NCI-H345 treated with DMSO at 0.1 percent for 48 hours (cell line): ENCODE measurements around the gene MYO16.

Experiments used
- DNase-seq: peaks from one replicate; lab custom pipeline; 2025; ENCODE audit not compliant: unreplicated experiment; lab: John Stamatoyannopoulos, UW

Gene MYO16

DNA sequence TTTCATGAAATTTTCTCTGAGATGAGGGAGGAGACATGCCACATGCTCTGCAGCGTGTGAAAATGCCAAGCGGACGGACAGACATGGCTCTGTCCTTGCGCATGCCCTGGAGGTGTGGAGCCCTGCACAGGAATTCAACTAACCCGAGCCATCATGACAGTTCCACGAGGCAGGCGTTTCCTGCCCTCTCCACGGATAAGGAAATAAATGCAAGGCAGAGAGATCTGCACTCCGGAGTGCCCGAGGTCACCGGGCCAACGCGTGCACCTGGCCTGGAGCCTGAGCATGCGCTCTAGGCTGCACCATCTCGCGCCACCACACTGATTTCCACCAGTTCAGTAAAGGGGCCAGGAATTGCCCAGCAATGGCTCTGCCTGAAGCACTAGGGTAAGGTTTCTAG, 298.2 kb downstream of the MYO16 start:
- no peak for DNase-seq

GRCh38 chr13:108929532-108930206, 300.3 kb downstream of the MYO16 start:
- DNase-seq = no peak

DNA sequence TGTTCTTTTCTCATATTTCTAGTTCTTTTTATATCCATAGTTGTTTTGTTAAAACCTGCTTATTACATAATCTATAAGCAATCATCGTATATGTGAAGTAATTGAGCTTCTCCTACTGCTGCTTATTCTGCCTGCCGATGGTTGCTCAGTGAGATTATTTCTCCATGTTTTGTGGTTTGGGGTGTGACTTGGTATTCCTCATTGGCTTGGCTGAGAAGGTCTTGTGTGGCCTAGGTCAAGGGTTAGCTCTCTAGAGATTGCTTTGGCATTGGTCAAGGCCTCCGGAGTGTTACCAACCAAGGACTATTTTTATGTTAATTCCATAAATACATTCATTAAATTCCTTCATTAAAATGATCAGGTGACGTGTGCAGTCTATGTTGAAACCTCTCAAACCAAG, 302.8 kb downstream of the MYO16 start:
- no peak for DNase-seq

- DNase-seq = no peak
These were observed 303.6 kb downstream of the MYO16 start for GRCh38 chr13:108933061-108933460.

GRCh38 chr13:108938155-108938554, 308.7 kb downstream of the MYO16 start:
- no peak for DNase-seq

DNA sequence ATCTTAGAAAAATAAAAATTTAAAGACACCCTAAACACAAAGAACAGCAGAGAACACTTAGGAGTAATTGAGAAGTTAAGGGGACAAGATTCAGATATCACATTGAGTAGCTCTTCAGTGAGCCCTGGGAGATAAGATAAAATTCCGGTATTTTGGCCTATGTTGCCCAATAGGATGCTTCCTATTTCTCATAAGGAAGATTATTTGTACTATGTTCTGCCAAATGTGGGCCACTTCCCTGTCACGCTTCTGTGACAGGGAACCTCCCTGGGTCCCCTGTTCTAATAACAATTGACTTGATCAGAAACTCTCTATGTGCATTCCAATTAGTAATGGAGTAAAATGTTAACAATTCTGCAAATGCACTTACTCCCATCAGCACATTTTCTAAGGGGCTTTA, 310.7 kb downstream of the MYO16 start:
- no peak for DNase-seq

GRCh38 chr13:108943842-108944241, 314.4 kb downstream of the MYO16 start:
- no peak for DNase-seq

DNA sequence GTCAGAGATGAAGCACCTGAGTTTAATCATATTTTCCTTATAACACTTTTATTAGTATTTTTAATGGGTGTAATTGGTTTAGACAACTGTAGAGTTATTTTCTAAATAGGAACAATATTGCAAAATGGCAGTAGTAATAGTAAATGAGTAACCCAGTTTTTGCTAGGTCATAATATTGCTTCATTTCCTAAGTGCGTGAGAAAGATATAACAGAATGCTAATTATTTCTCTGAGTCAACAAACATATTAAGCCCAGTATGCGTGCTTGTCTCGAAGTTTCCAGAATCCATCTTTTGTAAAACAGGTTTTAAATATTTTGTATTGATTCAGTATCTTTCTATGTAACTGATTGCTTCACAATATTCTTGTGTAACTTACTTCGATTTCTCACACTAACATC, 315.3 kb downstream of the MYO16 start:
- no peak for DNase-seq

GRCh38 chr13:108947551-108948030, 318.2 kb downstream of the MYO16 start:
- no peak for DNase-seq

GRCh38 chr13:108948251-108948671, 318.9 kb downstream of the MYO16 start:
- DNase-seq = peak; percentile 77

DNA sequence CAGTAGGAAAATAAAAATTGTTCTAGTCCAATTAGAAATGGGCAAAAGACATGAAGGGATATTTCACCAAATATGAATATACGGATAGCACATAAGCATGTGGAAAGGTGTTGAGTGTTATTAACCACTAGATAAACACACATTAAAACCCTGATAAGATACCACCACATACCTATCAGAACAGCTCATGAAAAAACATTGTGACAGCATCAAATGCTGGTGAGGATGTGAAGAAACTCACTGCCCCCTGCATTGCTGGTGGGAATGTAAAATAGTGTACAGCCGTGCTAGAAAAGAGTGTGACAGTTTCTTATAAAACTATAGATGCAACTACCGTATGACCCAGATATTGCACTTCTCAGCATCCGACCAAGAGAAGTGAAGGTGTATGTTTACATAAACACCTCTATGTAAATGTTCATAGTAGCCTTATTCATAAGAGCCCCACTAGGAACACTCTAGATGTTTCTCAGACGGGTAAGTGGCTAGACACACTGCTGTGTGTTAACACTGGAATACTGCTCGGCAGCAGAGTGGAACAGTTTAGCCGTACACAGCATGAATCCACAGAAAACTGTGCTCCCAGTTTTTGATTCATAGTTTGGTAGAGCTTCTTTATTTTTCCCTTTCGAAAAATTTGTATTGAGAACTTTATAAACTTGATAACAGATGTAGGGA, 321.1 kb downstream of the MYO16 start:
- DNase-seq = no peak

- no peak for DNase-seq
These were observed 326.3 kb downstream of the MYO16 start for GRCh38 chr13:108955741-108956140.

- DNase-seq = no peak
These were observed 328.1 kb downstream of the MYO16 start for GRCh38 chr13:108957369-108958012.

DNA sequence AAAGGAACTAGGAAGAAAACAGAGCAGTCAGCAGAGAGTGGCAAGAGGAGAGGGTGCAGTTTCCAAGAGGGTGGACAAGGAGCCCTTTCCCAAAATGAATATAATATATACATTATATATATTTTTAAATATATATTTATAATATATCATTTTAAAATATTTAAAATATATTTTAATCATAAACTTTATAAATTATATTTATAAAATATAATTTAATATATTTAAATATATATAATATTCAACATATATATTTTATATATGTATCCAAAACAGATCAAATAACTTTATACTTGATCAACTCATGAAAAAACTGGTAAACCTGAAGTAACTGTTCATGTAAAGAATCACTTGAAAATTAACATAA, 328.6 kb downstream of the MYO16 start:
- no peak for DNase-seq

DNA sequence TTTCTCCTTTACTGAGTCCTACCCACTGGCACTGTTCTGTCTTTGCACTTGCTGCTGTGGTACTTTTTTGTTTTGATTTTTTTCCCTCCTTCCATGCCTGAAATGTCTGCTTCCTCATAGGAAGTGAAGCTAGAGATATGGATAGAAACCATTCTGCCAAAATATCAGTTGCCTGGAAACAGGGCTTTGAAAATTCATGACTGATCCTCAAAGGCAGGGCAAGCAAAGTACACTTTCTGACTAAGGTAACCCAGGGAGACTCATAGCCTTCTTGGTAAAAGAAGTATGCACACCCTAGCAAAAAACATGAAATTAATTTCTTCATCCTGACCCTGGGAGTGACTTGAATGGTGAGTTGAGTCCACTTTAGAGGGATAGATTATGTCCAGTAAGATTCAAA, 329.8 kb downstream of the MYO16 start:
- DNase-seq = no peak

DNA sequence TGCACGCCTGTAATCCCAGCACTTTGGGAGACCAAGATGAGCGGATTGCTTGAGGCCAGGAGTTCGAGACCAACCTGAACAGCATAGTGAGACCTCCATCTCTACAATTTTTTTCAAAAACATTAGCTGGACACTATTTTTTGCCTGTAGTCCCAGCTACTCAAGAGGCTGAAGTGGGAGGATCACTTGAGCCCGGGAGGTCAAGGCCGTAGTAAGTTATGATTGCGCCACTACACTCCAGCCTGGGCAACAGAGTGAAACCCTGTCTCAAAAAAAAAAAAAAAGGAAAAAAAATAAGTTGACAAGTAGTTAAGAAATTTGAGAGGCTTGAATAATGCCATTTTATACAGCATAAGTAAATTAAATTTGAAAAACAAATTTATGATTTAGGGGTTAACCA, 330.6 kb downstream of the MYO16 start:
- DNase-seq = no peak

DNA sequence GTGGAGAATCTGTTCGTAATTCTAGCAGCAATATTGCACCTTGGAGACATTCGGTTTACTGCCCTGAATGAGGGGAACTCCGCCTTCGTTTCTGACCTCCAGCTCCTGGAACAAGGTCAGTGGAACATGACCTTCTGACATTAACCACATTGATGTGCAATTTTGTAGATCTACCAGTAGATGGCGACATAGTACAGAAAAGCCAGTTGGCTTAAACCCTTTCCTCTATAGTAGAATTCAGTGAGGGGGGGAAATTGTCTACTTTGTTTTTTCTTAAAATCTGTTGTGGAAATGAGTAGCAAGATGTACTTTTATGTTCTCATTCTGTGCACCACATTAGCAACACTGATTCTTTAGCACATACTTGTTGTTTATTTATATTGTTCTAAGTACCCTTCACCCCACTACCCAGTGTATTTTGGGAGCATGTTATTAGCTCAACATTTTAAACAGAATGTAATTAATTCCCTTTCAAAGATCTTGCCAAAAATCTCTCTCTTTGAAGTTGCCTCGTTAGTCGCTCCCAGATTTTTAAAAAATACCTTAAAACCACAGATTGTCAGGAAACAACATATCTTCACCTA, 332.2 kb downstream of the MYO16 start:
- DNase-seq = peak; percentile 77

DNA sequence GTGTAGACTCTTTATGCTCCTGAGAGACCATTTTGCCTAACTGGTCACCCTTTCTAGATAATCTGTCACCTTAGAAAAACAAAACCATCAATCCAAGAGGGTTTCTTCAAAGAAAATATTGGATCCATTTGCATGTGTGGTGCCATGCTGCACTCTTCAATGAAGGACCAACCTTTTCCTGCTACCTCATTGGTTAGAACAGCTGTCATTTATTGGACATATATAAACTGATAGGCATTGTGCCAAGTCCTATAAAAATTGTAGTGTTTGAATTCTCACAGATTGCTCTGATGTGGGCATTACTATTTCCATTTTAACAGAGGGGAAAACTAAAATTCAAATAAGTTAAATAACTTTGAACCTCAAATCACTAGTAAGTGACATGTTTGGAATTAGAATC, 333.2 kb downstream of the MYO16 start:
- DNase-seq = no peak

DNA sequence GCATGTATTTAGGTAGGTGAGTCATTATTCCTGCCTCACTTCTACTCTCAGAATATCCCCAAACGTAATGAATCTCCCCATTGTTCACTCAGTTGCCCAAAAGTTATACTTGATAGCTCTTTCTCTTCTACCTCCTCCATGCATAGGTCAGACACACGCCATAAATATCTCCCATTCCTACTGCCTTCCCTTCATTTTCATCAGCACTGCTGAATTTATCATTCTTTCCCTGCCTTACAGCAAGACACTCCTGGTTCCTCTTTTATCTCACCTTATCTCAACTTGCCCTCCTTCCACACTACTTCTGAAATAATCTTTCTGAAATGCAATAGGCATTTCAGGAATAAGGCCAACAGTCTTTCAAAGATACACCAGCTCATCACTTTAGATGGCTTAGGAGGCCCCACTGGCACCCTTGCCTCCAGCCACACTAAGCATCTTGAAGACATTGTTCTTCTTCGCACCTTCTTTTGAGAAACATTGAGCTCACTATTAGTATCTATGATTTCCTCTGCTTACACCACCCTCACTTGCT, 333.9 kb downstream of the MYO16 start:
- DNase-seq = no peak

- DNase-seq = no peak
These were observed 334.6 kb downstream of the MYO16 start for GRCh38 chr13:108963846-108964600.

DNA sequence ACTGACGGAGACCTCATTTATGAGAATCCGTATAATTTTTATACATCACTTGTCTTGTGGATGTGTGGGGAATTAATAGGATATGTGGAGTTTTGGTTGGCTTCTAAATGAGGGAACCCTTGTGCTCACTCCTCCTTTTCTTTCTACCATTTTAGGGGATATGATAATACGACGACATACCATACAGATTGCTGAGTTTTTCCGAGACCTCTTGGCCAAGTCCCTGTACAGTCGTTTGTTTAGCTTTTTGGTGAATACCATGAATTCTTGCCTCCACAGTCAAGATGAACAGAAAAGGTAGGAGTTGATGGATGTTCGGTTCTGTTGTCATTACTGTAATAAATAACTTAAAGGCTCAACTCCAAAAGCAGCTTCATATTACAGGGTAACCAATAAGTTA, 335.2 kb downstream of the MYO16 start:
- no peak for DNase-seq
